Measurements from ENCODE around the gene CIT.

Gene CIT

GRCh38 chr12:119674560-119674959, 202.6 kb downstream of the CIT start:
- no peak overlapping the region for H3K4me3 ChIP-seq (ENCODE audit: low read depth, low read length)
- no peak for TF ChIP-seq CTCF (IDR thresholded peaks at IDR 0.05; ENCODE audit: low read depth, low read length)

DNA sequence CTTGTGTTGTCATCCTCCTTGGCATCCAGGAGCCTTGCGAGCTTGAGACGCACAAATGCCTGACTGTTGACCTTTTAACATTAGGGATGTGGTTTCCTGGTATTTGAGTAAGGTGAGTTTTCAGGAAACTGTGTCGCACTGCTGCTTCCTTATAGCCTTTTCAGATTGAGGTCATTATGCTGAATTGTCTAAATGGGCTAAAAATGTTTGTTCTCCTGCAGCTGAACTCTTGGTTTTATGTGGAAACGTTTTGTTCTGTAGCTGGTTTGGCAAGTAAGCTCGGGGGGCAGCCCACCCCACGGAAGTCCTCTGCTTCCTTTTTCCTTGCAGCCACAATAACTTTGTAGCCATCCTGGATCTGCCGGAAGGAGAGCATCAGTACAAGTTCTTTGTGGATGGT, 203.5 kb downstream of the CIT start:
- TF ChIP-seq CTCF (IDR thresholded peaks at IDR 0.05; ENCODE audit: low read depth, low read length) = no peak
- H3K4me3 ChIP-seq (ENCODE audit: low read depth, low read length) = no peak overlapping the region

DNA sequence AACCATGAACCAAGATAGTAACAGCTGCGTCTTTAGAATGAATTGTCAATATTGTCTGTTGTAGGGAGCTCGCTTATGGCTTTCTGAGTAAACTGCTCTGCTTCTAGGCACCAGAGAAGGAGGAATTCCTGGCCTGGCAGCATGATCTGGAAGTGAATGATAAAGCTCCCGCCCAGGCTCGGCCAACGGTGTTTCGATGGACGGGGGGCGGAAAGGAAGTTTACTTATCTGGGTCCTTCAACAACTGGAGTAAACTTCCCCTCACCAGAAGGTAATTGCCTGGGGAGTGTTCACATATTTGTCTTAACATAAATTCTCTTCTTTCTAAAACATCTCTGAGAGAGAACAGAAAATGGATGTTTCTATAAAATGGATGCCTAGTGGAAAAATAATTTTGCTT, 204.9 kb downstream of the CIT start:
- TF ChIP-seq CTCF (IDR thresholded peaks at IDR 0.05; ENCODE audit: low read depth, low read length) = no peak
- H3K4me3 ChIP-seq (ENCODE audit: low read depth, low read length) = no peak overlapping the region

GRCh38 chr12:119671070-119671469, 206.1 kb downstream of the CIT start:
- H3K4me3 ChIP-seq (ENCODE audit: low read depth, low read length) = no peak overlapping the region
- no peak for TF ChIP-seq CTCF (IDR thresholded peaks at IDR 0.05; ENCODE audit: low read depth, low read length)

DNA sequence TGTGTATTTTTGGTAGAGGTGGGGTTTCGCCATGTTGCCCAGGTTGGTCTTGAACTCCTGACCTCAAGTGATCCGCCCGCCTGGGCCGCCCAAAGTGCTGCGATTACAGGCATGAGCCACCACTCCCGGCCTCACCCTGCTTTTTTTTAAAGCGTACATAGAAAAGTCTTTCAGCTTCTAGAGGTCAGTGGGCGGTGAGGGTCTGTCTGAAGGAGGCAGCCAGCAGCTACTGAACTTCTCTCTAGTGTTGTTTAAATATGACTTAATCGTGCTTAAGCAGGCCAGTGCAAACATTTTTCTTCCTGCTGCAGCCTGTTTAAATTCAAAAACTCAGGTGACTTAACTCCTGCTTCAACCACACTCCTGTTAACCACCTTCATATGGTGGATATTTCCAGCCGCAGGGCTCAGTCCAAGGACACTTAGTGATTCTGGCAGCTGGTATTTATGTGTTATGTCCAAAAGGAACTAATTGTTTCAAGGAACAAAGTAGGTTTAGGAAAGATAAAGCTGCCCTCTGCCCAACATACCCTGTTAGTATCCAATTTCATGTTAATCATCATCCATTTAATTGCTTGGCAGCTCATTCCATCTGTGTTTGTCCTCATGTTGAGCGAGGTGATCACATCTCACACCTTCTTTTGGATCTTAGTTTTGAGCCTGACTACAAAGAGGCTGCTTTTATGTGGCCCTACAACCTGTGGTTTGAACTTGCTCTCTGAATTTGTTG, 207.2 kb downstream of the CIT start:
- no peak for TF ChIP-seq CTCF (IDR thresholded peaks at IDR 0.05; ENCODE audit: low read depth, low read length)
- H3K4me3 ChIP-seq (ENCODE audit: low read depth, low read length) = no peak overlapping the region

- peak overlapping the region; percentile 99 for H3K4me3 ChIP-seq (ENCODE audit: low read depth, low read length)
- no peak for TF ChIP-seq CTCF (IDR thresholded peaks at IDR 0.05; ENCODE audit: low read depth, low read length)
Observed at GRCh38 chr12:119668324-119668841, 208.7 kb downstream of the CIT start.

DNA sequence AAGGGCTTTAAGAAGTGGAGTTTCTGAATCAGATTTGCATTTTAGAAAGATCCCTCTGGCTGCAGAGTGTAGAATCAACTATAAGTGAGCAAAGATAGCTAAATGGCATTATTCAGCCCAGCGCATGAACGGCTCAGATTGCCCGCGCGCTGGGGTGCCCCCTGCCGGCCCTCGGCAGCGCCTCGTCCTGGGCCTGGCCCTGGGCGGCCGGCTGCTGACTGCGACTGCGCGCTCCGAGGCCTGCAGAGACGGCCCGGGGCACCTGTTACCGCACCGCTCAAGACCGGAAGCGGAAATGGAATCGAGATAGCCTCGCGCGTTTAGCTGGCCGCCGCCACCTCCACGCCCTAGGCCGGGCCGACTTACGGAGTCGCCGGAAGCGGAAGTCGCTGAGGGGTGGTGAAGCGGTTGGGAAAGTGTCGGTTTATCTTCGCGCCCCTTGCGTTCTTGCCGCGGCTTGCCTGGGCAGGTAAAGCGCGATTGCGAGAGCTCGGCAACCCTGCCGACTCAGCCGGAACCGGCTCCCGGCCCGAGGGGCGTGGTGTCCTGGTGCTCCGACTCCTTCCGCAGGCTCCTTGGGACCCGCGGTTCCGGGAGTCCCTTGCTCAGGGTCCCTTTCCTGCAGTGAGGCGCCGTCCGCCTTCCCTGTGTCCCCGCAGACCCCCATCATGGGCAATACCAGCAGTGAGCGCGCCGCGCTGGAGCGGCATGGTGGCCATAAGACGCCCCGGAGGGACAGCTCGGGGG, 209.4 kb downstream of the CIT start, which contains the start of gene PRKAB1:
TSS of gene PRKAB1 (plus strand) at position 557 of the 747 bp plus-strand sequence. CDS start at position 669, 112 bp downstream.
- peak within 1 kb of the TSS; percentile 99 for H3K4me3 ChIP-seq (ENCODE audit: low read depth, low read length)
- TF ChIP-seq CTCF (IDR thresholded peaks at IDR 0.05; ENCODE audit: low read depth, low read length) = peak; percentile 93

Measured in WI38 (cell line).